GM12874 (cell line): ENCODE data around the gene PKIG.

Source experiments
- TF ChIP-seq, protein P1 (sequence below): IDR thresholded peaks from 2 replicates; pipeline ENCODE4 v1.5.1; 2011; ENCODE audit warnings: low read depth, mild to moderate bottlenecking, control low read depth, low read length, moderate library complexity; ENCODE audit not compliant: insufficient read depth

The PKIG gene

DNA sequence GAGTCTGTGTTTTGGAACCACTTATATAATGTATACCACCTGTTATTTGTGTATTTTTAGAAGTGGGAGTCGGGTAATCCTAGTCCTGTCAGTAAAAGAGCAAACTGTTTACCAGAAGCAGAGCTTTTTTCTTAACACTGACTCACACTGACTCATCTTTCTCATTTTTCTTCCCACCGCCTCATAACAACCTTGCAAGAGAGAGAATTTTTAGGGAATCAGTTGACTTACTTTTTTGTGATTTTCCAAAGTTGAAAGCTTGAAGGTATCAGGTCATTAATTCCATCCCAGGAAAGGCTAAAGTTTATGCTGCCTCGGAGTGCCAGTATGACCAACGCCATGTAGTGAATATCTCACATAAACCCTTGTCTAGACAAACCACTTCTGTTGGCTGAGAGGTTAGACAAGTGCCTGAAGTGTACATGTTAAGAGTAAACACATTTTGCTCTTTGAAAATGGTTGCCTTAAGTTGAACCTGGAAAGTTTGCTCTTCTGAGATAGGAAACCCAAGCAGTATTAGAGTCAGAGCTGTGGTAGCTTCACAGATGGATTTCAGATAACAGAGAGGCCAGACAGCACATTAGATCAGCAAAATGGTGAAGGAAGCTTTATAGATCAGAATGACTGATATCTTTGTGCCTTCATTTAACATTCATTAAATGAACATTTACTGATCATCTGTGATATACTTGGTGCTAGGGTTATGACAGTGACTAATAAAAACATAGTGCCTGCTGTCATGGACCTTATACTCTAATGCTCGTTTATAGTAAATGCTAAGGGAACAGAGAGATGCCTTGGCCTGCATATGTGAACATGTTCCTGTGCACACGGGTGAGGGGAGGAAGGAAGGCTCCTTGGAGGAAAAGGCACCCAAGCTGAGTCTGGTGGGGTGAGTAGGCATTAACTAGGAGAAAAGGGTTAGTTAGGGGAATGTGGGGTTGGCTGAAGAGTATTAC is 29.1 kb upstream of the PKIG start:
- TF ChIP-seq, protein P1, sequence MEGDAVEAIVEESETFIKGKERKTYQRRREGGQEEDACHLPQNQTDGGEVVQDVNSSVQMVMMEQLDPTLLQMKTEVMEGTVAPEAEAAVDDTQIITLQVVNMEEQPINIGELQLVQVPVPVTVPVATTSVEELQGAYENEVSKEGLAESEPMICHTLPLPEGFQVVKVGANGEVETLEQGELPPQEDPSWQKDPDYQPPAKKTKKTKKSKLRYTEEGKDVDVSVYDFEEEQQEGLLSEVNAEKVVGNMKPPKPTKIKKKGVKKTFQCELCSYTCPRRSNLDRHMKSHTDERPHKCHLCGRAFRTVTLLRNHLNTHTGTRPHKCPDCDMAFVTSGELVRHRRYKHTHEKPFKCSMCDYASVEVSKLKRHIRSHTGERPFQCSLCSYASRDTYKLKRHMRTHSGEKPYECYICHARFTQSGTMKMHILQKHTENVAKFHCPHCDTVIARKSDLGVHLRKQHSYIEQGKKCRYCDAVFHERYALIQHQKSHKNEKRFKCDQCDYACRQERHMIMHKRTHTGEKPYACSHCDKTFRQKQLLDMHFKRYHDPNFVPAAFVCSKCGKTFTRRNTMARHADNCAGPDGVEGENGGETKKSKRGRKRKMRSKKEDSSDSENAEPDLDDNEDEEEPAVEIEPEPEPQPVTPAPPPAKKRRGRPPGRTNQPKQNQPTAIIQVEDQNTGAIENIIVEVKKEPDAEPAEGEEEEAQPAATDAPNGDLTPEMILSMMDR: no peak

DNA sequence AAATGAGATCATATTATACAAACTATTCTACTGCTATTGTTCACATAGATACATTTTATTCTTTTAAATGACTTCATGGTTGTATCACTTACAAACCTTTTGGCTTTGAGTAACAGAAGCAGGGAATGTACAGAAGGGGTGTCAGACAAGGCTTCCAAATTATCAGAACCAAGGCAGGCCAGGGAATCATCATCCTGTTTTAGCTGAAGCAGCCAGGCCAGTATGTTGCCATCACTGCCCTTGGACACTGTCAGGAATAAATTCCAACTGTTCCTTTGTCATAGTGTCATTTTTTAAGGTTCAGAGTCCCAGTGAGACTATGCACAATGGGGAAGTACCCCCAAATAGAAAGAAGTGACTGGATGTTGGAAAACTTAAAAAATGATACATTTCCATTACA is 23.1 kb upstream of the PKIG start:
- TF ChIP-seq, protein P1: no peak

DNA sequence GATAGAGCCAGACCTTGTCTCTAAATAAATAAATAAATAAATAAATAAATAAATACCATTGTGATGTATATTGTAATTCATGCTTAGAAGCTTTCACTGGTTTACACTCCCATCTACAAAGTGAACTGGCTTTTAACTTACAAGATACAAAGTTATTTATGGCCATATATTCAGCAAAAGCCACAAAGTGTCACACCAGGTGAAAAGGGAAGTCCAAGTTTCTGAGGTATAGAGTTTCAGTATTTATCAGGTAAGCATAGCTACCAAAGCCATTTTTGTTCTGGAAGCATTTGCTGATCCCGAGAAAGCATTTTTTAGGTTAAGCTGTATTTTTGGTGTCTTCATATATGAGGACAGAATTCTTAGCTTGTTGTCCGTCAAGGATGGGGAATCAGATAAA is 22.1 kb upstream of the PKIG start:
- TF ChIP-seq, protein P1: no peak

DNA sequence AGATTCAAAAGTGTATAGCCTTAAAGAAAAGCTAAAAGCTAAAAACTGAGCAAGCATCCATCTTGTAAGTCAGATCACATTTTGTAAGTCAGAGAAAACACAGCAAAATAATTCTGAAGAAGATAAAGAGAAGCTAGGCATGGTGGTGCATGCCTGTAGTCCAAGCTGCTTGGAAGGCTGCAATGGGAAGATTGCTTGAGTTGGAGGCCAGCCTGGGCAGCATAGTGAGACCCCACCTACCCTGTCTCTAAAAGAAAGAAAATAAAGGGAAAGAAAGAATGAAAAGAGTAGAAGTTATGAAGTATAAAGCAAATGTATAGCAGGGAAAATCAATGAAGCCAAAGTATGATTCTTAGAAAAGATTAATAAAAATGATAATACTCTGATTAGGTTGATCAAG is 20.5 kb upstream of the PKIG start:
- TF ChIP-seq, protein P1: no peak

DNA sequence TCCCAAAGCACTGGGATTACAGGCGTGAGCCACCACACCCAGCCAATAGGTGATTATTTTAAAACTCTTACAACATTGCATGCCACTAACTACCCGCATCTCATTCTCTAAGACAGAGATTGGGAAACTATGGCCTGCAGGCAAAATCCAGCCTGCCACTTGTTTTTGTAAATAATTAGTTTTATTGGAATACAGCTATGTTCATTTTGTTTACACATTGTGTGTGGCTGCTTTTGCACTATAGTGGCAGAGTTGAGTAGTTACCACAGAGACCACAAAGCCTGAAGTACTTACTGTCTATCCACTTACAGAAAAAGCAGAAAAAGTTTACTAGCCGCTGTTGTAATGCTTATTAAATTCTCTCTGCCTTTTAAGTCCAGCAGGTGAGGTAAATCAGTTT is 16.4 kb upstream of the PKIG start:
- TF ChIP-seq, protein P1: no peak

DNA sequence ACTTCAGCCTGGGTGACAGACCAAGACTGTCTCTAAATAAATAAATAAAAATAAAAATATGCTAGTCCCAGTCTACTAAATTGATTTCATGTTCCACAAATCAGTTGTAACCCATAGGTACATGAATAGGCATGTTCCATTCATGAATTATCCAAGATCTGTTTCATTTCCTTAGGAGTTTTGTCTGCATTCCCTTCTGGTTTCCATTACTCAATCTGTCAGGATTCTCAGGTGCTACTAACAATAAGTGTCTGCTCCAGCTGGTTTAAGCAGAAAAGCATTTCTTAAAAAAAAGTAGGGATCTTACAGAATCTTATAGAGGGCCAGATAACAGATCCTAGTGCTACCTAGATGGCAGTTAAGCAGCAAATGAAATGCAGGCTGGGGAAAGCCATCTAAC is 15.6 kb upstream of the PKIG start:
- TF ChIP-seq, protein P1: no peak

DNA sequence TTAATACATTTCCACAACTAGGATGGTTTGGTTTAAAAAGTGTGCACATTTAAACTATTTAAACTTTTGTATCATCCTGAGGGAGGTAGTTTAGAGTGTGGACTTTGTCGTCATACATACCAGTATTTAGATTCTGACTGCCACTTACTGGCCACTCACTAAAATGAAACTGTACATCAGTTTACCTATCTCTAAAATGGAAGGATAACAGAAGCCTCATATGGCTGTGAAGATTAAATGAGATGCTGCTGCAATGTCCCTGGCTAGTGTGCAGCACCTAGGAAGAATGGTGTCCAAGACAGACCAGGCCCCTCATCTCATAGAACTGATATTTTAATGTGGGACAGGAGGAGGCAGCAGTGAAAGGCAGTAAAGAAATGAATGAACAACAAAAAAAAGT is 12.0 kb upstream of the PKIG start:
- TF ChIP-seq, protein P1: no peak
